Osteoblast (primary cell): ENCODE results near the gene INSRR. TPM values are rescaled to one million over a fixed set of nuclear protein-coding genes. Genes with fewer than 3 reads are reported as not detected.

Experiments used
- DNase-seq: peaks from one replicate; pipeline ENCODE4 v3.0.0; 2011; ENCODE audit warnings: low spot score, mixed read lengths; ENCODE audit not compliant: insufficient read length; ENCODE audit errors: missing footprints
- H2AFZ ChIP-seq: 2 replicates; pipeline ENCODE4 v1.6.0; 2011; ENCODE audit warnings: mild to moderate bottlenecking, low read length
- H3K27ac ChIP-seq: 2 replicates; pipeline ENCODE4 v1.5.1; 2011; ENCODE audit warnings: mild to moderate bottlenecking, low read depth, low read length, moderate library complexity
- H3K27me3 ChIP-seq: 2 replicates; pipeline ENCODE4 v1.6.0; 2012; ENCODE audit warnings: mild to moderate bottlenecking, control low read depth, inconsistent platforms, low read length, moderate library complexity; ENCODE audit not compliant: insufficient read depth
- H3K36me3 ChIP-seq: 2 replicates; pipeline ENCODE4 v1.5.1; 2011; ENCODE audit warnings: mild to moderate bottlenecking, low read length, control low read depth, moderate library complexity; ENCODE audit not compliant: insufficient read depth
- H3K4me1 ChIP-seq: 2 replicates; pipeline ENCODE4 v1.5.1; 2011; ENCODE audit warnings: mild to moderate bottlenecking, low read length, control low read depth, moderate library complexity; ENCODE audit not compliant: insufficient read depth
- H3K4me2 ChIP-seq: 2 replicates; pipeline ENCODE4 v1.6.0; 2011; ENCODE audit warnings: mild to moderate bottlenecking, low read length; ENCODE audit not compliant: insufficient read depth
- H3K4me3 ChIP-seq: fragments of 200-600 bp; sonication (generic); 3 replicates; pipeline ENCODE4 v1.5.1; 2012; ENCODE audit warnings: mild to moderate bottlenecking, low read length, inconsistent platforms; ENCODE audit not compliant: insufficient read depth
- H3K79me2 ChIP-seq: 2 replicates; pipeline ENCODE4 v1.6.0; 2012; ENCODE audit warnings: mild to moderate bottlenecking, low read length, control low read depth, inconsistent platforms; ENCODE audit not compliant: insufficient read depth
- H3K9me3 ChIP-seq: 2 replicates; pipeline ENCODE4 v1.5.1; 2011; ENCODE audit warnings: low read depth, low read length, control low read depth
- H4K20me1 ChIP-seq: 2 replicates; pipeline ENCODE4 v1.6.0; 2012; ENCODE audit warnings: mild to moderate bottlenecking, low read length, control low read depth; ENCODE audit not compliant: insufficient read depth
- total RNA-seq: library from RNA; depleted of rRNA; stranded (reverse); fragments of >200 nt; gene quantifications from 2 replicates; pipeline ENCODE4 v1.2.3, GENCODE V29; 2012
- TF ChIP-seq, protein P1 (sequence below): IDR thresholded peaks from 2 replicates; pipeline ENCODE4 v1.5.1; 2011; ENCODE audit warnings: mild to moderate bottlenecking, low read depth, low read length, moderate library complexity; ENCODE audit errors: extremely low read depth

The INSRR gene
- total RNA-seq, 1 donor, result 0.36 TPM

DNA sequence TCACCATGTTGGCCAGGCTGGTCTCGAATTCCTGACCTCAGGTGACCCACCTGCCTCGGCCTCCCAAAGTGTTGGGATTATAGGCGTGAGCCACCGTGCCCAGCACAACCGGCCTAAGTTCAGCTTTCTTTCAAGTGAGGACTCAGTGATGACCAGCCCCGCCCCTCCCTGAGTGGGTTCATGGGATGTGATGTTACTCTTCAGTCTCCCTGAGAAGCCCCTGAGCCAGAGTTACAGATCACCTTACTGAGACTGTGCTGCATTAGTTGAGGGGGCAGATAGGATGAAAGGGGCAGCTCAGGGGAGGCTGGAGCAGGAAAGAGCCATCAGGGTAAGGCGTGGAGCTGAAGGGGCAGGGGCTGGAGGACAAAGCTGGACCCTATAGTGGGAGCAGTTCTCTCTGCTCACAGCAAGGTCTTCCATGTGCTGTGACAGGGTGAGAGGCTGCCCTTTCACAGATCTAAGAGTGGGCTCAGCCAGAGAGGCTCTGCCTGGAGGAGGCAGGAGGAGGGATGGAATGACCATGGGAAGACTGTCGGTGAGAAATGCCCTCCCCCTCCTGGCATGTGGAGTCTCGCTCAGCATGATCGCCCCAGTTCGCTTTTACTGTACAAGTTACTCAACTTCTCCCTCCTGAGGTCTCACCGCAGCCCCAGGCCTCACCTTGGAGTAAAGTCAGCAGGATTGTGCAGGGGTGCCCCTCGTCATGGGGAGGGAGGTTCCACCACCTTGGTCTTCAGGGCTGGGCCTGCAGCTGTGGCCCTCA, 55.6 kb downstream of the INSRR start:
- H3K4me2 ChIP-seq, result no peak overlapping the region
- peaks cover 28% of the 10 kb centered on the region for H3K4me1 ChIP-seq
- no peak for DNase-seq
- no peaks in the 10 kb centered on the region for H3K79me2 ChIP-seq
- TF ChIP-seq, protein P1, sequence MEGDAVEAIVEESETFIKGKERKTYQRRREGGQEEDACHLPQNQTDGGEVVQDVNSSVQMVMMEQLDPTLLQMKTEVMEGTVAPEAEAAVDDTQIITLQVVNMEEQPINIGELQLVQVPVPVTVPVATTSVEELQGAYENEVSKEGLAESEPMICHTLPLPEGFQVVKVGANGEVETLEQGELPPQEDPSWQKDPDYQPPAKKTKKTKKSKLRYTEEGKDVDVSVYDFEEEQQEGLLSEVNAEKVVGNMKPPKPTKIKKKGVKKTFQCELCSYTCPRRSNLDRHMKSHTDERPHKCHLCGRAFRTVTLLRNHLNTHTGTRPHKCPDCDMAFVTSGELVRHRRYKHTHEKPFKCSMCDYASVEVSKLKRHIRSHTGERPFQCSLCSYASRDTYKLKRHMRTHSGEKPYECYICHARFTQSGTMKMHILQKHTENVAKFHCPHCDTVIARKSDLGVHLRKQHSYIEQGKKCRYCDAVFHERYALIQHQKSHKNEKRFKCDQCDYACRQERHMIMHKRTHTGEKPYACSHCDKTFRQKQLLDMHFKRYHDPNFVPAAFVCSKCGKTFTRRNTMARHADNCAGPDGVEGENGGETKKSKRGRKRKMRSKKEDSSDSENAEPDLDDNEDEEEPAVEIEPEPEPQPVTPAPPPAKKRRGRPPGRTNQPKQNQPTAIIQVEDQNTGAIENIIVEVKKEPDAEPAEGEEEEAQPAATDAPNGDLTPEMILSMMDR, result no peak
- H3K36me3 ChIP-seq, result peaks cover 23% of the 10 kb centered on the region
- no peak overlapping the region for H2AFZ ChIP-seq
- no peak overlapping the region for H3K4me3 ChIP-seq
- H3K27ac ChIP-seq, result no peak overlapping the region
- no peaks in the 10 kb centered on the region for H3K9me3 ChIP-seq
- peaks cover 9% of the 10 kb centered on the region for H4K20me1 ChIP-seq
- H3K27me3 ChIP-seq, result no peaks in the 10 kb centered on the region

DNA sequence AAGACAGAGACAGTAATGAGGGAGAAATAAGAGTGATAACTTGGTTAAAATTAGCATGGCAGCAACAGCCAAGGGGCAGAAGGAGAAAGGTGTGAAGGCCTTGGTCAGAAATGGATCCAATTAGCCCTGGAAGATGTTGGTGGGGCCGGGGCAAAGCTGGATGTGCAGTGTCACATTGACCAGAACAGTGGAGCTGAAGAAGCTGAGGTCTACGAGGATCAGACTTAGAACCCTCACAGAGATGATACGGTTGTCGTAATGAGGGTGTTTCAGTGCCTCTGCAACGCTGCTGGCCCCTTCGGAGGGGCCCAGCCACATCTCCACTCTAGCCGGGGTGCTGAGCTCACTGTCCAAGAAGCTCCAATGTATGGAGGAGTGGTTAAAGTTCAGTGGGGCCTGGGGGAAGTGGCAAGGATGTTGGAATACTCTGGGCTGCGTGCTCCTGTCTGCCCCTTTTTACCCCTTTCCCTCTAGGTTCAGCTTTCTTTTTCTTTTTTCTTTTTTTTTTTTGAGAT, 56.4 kb downstream of the INSRR start:
- DNase-seq, result no peak
- peaks cover 31% of the 10 kb centered on the region for H3K36me3 ChIP-seq
- no peak overlapping the region for H2AFZ ChIP-seq
- no peak overlapping the region for H3K4me3 ChIP-seq
- H3K4me2 ChIP-seq, result no peak overlapping the region
- H3K9me3 ChIP-seq, result no peaks in the 10 kb centered on the region
- H3K4me1 ChIP-seq, result peaks cover 31% of the 10 kb centered on the region
- TF ChIP-seq, protein P1, result no peak
- peaks cover 15% of the 10 kb centered on the region for H4K20me1 ChIP-seq
- no peak overlapping the region for H3K27ac ChIP-seq
- no peaks in the 10 kb centered on the region for H3K79me2 ChIP-seq
- no peaks in the 10 kb centered on the region for H3K27me3 ChIP-seq

DNA sequence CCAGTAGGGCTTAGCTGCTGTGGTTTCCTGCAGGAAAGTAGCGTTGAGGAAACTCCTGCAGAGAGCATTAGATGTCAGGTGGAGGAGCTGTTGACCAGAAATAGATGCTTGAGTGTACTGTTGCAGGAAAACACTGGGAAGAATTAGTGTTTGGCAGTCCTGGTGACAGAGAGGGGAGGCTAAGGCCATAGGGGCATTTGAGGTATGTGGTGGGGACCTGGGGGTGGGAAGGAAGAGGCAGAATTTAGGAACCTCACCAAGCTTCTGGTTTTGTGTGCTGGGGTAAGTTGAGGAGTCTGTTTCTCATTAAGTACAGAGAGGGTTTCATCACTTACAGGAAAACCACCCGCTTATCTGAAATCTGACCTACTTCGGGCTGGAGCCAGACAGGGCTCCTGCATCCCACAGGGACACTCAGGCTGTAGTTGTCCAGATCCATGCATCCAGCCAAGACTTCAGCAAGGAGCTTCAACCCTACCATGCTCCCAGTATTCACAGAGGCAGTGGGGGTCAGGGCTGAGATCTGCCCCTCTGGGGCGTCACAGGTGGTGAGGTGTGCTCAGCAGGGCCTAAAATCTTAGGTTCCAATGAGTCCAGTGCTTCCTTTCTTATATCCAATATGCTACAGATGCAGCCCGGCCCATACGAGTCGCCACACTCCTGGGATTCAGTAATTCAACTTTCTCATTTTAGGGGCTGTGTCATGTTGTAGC, 57.4 kb downstream of the INSRR start:
- TF ChIP-seq, protein P1, result peak; percentile 47
- no peaks in the 10 kb centered on the region for H3K9me3 ChIP-seq
- H3K27me3 ChIP-seq, result no peaks in the 10 kb centered on the region
- peaks cover 39% of the 10 kb centered on the region for H3K36me3 ChIP-seq
- H3K27ac ChIP-seq, result peak overlapping the region; percentile 20
- H3K79me2 ChIP-seq, result no peaks in the 10 kb centered on the region
- DNase-seq, result no peak
- H4K20me1 ChIP-seq, result peaks cover 15% of the 10 kb centered on the region
- H2AFZ ChIP-seq, result no peak overlapping the region
- no peak overlapping the region for H3K4me2 ChIP-seq
- peaks cover 29% of the 10 kb centered on the region for H3K4me1 ChIP-seq
- H3K4me3 ChIP-seq, result no peak overlapping the region
